Measurements from ENCODE around the gene PALB2. TPM values are rescaled to one million over a fixed set of nuclear protein-coding genes. Genes with fewer than 3 reads are reported as not detected.

PALB2 gene
- total and polyA plus RNA-seq, 2 experiments from 2014 or later = 24.2 to 34.0 TPM

GRCh38 chr16:23679274-23679985 is 38.3 kb upstream of the PALB2 start (continued):
- no peak for TF ChIP-seq ZNF462 (CRISPR knock-in tag; IDR thresholded peaks at IDR 0.05)

GRCh38 chr16:23678430-23679273 is 37.5 kb upstream of the PALB2 start, which contains the start of gene PLK1:
TSS of gene PLK1 (plus strand) at chr16:23678889. CDS start at chr16:23678933, 44 bp downstream.
- ATAC-seq = peak; percentile 85
- peak within 1 kb of the TSS; percentile 94 for H3K27ac ChIP-seq (ENCODE audit: low read depth)

More at GRCh38 chr16:23678430-23679273, 37.5 kb upstream of the PALB2 start, which contains the start of gene PLK1:
- no peaks in the 10 kb centered on the region for H3K9me3 Mint-ChIP-seq
- H3K4me1 ChIP-seq (ENCODE audit: insufficient read depth) = peaks cover 13% of the 10 kb centered on the region; the same call in 1 of the 2 replicates
- peaks cover 25% of the 10 kb centered on the region; the same call in 1 of the 2 replicates for H3F3A ChIP-seq (replicated peaks; ENCODE audit: low read depth)
- no peaks in the 10 kb centered on the region for H3K27me3 ChIP-seq (ENCODE audit: insufficient read depth)
- peak; percentile 98 for DNase-seq (ENCODE audit: low spot score)
- H4K20me1 ChIP-seq (replicated peaks; ENCODE audit: insufficient read depth) = peaks cover 24% of the 10 kb centered on the region
- H3K27me3 Mint-ChIP-seq (ENCODE audit: insufficient read depth, low read depth, poor library complexity) = peaks cover 15% of the 10 kb centered on the region
- H3K36me3 ChIP-seq (ENCODE audit: insufficient read depth) = peaks cover 27% of the 10 kb centered on the region
- peak within 1 kb of the TSS; percentile 97 for H3K27ac Mint-ChIP-seq
- TF ChIP-seq STAT1 (IDR thresholded peaks at IDR 0.05; ENCODE audit: unreplicated experiment) = no peak
- TF ChIP-seq POLR2AphosphoS5 (IDR thresholded peaks at IDR 0.05; ENCODE audit: low read depth) = peak; percentile 88
- peak; percentile 5; the same call in 1 of the 2 replicates for TF ChIP-seq CREB1 (CRISPR knock-in tag; IDR thresholded peaks at IDR 0.05; ENCODE audit: low read depth)
- peak; percentile 40 to 57 for TF ChIP-seq CTCF (conservative IDR thresholded peaks at IDR 0.05; ENCODE audit: low read depth in 2 of 2)
- no peak for TF ChIP-seq NANOG (IDR thresholded peaks at IDR 0.05; ENCODE audit: borderline replicate concordance)
- TF ChIP-seq JUNB (IDR thresholded peaks at IDR 0.05; ENCODE audit: unreplicated experiment) = no peak
- TF ChIP-seq REST (IDR thresholded peaks at IDR 0.05; ENCODE audit: unreplicated experiment) = no peak
- H3K4me3 Mint-ChIP-seq = peak within 1 kb of the TSS; percentile 98
- peaks cover 44% of the 10 kb centered on the region for H3K36me3 Mint-ChIP-seq (ENCODE audit: low read depth)
- H2AFZ ChIP-seq = peak within 1 kb of the TSS; percentile 69
- peak within 1 kb of the TSS; percentile 95 for H3K4me2 ChIP-seq
- H3K9me2 ChIP-seq (ENCODE audit: insufficient read depth) = no peaks in the 10 kb centered on the region
- H3K4me1 Mint-ChIP-seq = peaks cover 16% of the 10 kb centered on the region
- peak within 1 kb of the TSS; percentile 100 for H3K4me3 ChIP-seq
- peaks cover 44% of the 10 kb centered on the region for H3K79me2 ChIP-seq (replicated peaks; ENCODE audit: insufficient read depth)

Data from GM23338 (cell line).